GM12873 (cell line): ENCODE measurements around the gene SCYL1.

Source experiments
- TF ChIP-seq, protein P1 (sequence below): IDR thresholded peaks from 2 replicates; pipeline ENCODE4 v1.5.1; 2012; ENCODE audit warnings: low read depth, mild to moderate bottlenecking, moderate library complexity, low read length, control low read depth; ENCODE audit not compliant: insufficient read depth; ENCODE audit errors: missing control alignments

Gene SCYL1

DNA sequence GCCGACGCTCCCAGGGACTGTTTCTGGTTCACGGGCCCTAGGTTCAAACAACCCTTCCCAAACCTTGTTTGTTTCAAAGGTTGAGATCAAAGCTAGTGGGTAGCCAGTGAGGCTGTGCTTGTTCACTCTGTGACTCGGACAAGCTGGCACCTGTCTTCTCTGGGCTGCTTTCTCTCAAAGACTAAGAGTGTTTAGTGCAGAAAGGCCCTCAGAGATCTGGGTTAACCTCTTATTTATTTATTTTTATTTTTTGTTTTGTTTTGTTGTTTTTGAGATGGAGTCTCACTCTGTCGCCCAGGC lies 39.0 kb upstream of the SCYL1 start:
- TF ChIP-seq, protein P1, sequence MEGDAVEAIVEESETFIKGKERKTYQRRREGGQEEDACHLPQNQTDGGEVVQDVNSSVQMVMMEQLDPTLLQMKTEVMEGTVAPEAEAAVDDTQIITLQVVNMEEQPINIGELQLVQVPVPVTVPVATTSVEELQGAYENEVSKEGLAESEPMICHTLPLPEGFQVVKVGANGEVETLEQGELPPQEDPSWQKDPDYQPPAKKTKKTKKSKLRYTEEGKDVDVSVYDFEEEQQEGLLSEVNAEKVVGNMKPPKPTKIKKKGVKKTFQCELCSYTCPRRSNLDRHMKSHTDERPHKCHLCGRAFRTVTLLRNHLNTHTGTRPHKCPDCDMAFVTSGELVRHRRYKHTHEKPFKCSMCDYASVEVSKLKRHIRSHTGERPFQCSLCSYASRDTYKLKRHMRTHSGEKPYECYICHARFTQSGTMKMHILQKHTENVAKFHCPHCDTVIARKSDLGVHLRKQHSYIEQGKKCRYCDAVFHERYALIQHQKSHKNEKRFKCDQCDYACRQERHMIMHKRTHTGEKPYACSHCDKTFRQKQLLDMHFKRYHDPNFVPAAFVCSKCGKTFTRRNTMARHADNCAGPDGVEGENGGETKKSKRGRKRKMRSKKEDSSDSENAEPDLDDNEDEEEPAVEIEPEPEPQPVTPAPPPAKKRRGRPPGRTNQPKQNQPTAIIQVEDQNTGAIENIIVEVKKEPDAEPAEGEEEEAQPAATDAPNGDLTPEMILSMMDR = no peak

DNA sequence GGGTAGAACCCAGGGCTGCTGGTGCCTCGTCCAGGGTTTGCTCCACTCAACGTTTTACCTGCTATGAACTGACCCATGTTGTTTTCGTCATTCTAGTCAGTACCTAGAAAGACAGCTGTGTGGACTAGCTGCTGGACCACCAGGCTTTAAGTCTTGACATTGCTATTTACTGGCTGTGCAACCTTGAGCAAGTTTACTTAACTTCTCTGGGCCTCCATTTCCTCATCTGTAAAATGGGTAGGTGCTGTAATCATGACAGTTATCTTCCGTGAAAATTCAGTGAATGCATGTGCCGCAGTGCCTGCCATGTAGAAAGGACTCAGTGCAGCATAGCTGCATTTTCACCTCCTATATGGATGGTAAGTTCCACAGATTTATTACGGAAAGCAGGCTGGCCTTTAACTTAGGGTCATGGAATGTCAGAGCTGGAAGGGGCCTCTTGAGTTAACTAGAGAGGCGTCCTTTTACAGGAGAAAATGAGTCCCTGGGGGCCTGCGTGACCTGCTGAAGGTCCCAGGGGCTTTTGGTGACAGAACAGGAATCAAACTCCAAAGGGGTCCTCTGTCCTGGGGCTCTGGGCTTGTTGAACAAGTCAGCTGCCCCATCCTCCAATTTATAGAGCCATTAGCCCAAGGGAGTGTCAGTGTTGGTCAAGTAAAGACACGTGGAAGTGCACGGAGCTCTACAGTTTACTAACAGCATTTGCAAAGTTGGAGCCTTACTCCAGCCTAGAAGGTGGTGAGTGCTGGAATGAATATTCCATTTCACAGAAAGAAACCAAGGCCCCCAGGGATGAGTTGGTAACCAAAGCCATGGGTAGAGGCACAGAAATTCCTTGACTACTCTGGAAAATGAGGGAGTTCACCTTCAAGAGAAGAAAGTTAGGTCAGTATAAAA lies 38.1 kb upstream of the SCYL1 start:
- TF ChIP-seq, protein P1 = no peak

DNA sequence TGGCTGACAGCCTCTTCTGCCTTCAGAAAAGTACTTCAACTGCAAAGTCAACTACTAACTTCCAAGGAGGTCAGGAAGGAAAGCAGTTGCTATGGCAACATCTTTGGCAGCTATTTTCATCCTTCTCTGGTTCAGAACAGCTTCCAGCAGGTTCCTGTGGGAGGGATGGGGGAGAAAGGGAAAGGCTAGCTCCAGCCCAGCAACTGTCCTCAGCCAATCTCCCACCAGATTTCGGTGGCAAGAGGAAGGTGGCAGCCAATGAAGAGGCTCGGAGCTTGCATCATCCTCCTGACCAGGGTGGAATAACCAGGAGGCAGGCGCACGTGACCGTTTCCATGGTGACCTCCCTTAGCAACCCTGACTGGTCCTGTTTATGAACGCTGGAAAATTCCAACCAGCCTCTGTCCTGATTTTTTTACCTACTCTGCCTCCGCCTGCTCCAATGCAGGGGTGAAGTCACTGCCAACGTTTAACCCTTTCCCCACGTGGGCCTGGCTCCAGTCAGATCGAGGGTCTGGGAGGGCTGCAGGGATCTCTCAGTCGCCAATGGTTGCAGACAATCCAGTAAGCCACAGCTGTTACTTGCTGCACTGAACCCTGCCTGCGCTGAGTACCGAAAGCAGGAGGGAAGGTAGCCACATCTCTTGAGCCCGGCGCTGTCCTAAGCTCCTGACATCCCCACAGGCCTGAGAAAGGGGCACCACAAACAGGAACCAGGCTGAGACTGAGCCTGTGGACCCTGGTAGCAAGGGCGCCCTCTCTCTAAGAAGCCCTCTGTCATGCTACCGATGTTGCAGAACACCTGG lies 37.2 kb upstream of the SCYL1 start:
- TF ChIP-seq, protein P1 = peak; percentile 18

DNA sequence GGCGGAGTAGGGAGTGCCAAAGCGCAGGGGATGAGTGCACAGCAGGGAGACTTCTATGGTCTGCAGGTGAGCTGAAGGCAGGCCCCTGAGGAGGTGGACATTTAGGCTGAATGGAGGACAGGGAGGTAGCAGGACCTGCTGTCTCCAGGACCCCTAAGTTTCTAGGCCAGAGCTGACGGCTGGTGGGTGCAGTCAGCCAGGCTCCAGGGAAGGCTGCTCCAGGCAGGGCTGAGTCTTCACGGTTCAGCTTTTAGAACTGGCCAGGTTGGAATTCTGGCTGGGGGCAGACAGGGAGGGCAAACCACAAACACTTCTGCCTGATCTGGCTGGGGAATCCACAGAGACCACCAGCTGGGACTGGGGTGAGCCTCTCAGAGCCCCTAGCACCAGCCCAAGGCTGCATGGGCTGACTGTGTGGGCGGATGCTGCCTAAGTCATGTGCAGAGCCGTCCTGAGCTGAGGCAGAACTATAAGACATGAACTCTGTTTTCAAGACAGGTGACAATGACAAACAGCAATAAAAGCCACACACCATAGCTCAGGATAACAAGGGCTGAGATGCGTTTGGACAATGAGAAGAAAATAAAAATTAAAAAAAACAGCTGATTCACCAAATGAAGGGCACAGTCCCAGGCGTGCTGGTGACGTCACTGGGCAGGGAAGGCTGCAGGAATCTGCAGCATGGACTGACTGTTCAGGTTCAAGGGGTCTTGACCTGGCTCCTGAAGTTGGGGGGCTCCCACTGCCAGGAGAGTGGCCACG lies 36.4 kb upstream of the SCYL1 start:
- TF ChIP-seq, protein P1 = no peak

DNA sequence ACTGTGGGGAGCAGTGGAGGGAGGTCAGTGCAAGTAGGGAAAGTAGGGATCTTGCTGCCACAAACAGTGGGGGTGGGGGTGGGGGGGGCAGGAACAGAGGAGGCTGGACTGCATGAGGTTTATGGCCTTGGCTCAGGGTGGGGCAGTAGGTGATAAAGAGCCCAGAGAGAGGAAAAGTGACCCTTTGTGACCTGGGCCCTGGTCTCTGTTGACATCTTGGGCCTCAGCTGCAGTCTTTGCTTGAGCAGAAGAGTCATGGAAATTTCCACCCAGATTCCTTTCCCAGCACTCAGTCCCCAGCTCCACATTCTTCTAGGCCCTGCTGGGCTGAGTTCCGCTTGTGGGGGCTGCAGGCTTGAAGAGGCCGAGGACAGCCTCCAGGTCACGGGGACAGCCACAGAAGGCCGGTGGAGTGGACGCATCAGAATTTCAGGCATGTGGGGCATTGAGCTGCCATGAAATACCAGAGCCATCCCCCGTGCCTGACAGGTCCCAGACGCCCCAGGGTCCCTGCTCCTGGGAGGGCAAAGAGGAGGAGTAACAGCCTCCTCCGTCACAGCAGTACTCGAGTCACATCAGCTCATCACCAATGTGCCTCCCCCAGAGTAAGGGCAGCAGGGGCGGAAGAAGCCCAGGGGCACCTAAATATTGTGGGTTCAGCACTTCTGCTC lies 35.7 kb upstream of the SCYL1 start:
- TF ChIP-seq, protein P1 = no peak

DNA sequence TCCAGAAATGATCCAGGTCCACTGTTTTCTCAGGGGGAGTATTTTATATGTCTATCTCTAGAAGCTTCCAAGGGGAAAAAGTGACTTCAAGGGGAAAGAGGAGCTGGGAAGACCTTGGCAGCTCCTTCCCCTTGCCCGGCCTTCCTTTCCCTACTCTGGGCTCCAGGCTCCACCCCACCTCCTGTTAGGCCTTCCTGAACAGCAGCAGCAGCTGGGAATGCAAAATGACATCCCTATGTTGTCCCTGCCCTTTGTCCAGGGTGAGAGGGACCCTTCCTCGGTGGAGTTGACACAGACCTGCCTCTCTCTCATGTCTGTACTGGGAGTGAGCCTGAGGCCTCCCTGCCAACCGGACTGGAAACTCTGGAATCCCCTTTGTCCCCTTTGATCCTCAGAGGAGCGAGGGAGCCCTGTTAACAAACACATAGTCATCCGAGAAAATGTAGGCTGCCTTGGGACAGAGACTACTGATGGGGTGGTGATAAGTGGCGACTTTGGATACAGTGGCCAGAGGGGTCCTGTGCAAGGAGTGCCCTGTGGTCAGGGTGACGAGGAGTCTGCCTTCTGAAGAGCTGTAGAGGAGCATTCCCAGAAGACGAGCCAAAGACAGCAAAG lies 35.1 kb upstream of the SCYL1 start:
- TF ChIP-seq, protein P1 = no peak
